ENCODE data around the gene COL16A1. TPM values are rescaled to one million over a fixed set of nuclear protein-coding genes. Genes with fewer than 3 reads are reported as not detected.

Gene COL16A1
- total RNA-seq, 2 experiments from 2014 or later, result 0.17 to 0.47 TPM

GRCh38 chr1:31620631-31621497 is 83.0 kb downstream of the COL16A1 start:
- CTCF ChIA-PET, result interaction anchor here (1.2 kb wide), 1 partner anchor 24 kb away, joined by 3 read pairs; no protein-coding TSS in a partner anchor
- Mint-ChIP-seq H3K36me3 (ENCODE audit: low read depth) (no peaks in the 10 kb centered on the region), H3K27ac (no peak overlapping the region), H3K4me3 (no peak overlapping the region), H3K4me1 (ENCODE audit: low read depth) (peaks cover 2% of the 10 kb centered on the region), H3K9me3 (no peaks in the 10 kb centered on the region), H3K27me3 (ENCODE audit: low read depth) (peaks cover 27% of the 10 kb centered on the region)
- DNase-seq, result no peak
- intact Hi-C loops (cut with micrococcal nuclease), result no loop called here

GRCh38 chr1:31618916-31619846 is 84.6 kb downstream of the COL16A1 start:
- CTCF ChIA-PET, result interaction anchor here (0.7 to 1.9 kb wide), 13 partner anchors 10 to 225 kb away, joined by 3 to 8 read pairs (median 3); no protein-coding TSS in a partner anchor
- Mint-ChIP-seq H3K4me1 (ENCODE audit: low read depth) (peaks cover 2% of the 10 kb centered on the region), H3K27ac (no peak overlapping the region), H3K9me3 (no peaks in the 10 kb centered on the region), H3K27me3 (ENCODE audit: low read depth) (peaks cover 32% of the 10 kb centered on the region), H3K36me3 (ENCODE audit: low read depth) (no peaks in the 10 kb centered on the region), H3K4me3 (no peak overlapping the region)
- intact Hi-C loops (cut with micrococcal nuclease), result loop anchor here (1.0 kb wide), 1 partner anchor 55 kb away; no protein-coding TSS in a partner anchor
- no peak for DNase-seq

GRCh38 chr1:31617916-31618746 is 85.7 kb downstream of the COL16A1 start:
- Mint-ChIP-seq H3K4me1 (ENCODE audit: low read depth) (peaks cover 2% of the 10 kb centered on the region), H3K4me3 (no peak overlapping the region), H3K27me3 (ENCODE audit: low read depth) (peaks cover 32% of the 10 kb centered on the region), H3K9me3 (no peaks in the 10 kb centered on the region), H3K27ac (no peak overlapping the region), H3K36me3 (ENCODE audit: low read depth) (no peaks in the 10 kb centered on the region)
- DNase-seq, result peak; percentile 50
- CTCF ChIA-PET, result interaction anchor here (0.5 to 1.9 kb wide), 14 partner anchors 11 to 224 kb away, joined by 3 to 8 read pairs (median 3); no protein-coding TSS in a partner anchor
- intact Hi-C loops (cut with micrococcal nuclease), result loop anchor here (1.0 kb wide), 1 partner anchor 54 kb away; no protein-coding TSS in a partner anchor

- H3K27ac Mint-ChIP-seq, result no peak within 1 kb of the TSS
- DNase-seq, result no peak
- CTCF ChIA-PET, result interaction anchor here (0.5 to 1.9 kb wide), 9 partner anchors 16 to 223 kb away, joined by 3 to 8 read pairs (median 3); no protein-coding TSS in a partner anchor
- intact Hi-C loops (cut with micrococcal nuclease), result no loop called here
- H3K4me1 Mint-ChIP-seq (ENCODE audit: low read depth), result peaks cover 2% of the 10 kb centered on the region
- no peaks in the 10 kb centered on the region for H3K36me3 Mint-ChIP-seq (ENCODE audit: low read depth)
- H3K4me3 Mint-ChIP-seq, result peak within 1 kb of the TSS; percentile 40
- H3K27me3 Mint-ChIP-seq (ENCODE audit: low read depth), result peaks cover 32% of the 10 kb centered on the region
- no peaks in the 10 kb centered on the region for H3K9me3 Mint-ChIP-seq
These were observed 86.5 kb downstream of the COL16A1 start, which contains the start of gene HCRTR1 for GRCh38 chr1:31617218-31617915. Gene HCRTR1 (plus strand): TSS chr1:31617689. CDS start chr1:31619193, 1,504 bp downstream.

DNA sequence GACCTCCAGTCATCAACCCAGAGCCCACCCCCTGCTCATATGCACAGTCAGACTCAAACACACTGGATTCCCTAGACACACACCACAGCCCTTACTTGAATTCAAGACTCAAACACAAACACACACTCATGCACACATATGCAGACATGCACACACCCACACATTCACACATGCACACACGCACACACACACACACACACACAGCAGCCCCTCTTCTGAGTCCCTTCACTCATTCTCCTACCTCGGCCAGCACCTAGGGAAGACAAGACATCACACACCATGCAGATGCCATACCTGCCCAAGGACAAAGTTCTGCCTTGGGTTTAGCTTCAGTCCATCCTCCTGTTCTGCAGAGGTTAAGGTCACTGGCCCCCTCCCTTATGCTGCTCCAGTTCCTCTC is 87.9 kb downstream of the COL16A1 start:
- Mint-ChIP-seq H3K4me3 (no peak overlapping the region), H3K36me3 (ENCODE audit: low read depth) (no peaks in the 10 kb centered on the region), H3K9me3 (no peaks in the 10 kb centered on the region), H3K4me1 (ENCODE audit: low read depth) (peaks cover 2% of the 10 kb centered on the region), H3K27me3 (ENCODE audit: low read depth) (peaks cover 32% of the 10 kb centered on the region), H3K27ac (no peak overlapping the region)
- intact Hi-C loops (cut with micrococcal nuclease), result no loop called here
- CTCF ChIA-PET, result no interaction called here
- no peak for DNase-seq

DNA sequence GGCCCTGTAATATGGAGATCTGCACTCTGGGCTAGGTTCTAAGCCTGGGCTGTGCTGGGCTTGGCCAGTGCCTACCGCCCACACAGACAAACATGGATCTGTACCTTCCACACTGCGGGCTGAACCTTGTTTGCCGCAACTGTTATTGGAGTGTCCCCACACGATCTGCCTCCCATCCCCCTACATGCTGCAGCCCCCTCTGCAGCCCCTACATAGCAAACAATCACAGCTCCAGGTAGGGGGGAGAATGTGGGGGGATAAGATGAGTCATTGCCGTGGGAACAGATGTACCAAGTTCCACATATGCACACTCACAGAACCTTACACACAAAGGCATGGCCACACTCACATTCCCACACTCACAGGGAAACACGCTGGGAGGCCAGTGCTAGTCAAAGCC is 88.4 kb downstream of the COL16A1 start:
- intact Hi-C loops (cut with micrococcal nuclease), result no loop called here
- no peak overlapping the region for H3K4me3 Mint-ChIP-seq
- peaks cover 2% of the 10 kb centered on the region for H3K4me1 Mint-ChIP-seq (ENCODE audit: low read depth)
- H3K27ac Mint-ChIP-seq, result no peak overlapping the region
- H3K36me3 Mint-ChIP-seq (ENCODE audit: low read depth), result no peaks in the 10 kb centered on the region
- peaks cover 32% of the 10 kb centered on the region for H3K27me3 Mint-ChIP-seq (ENCODE audit: low read depth)
- CTCF ChIA-PET, result no interaction called here
- DNase-seq, result no peak
- H3K9me3 Mint-ChIP-seq, result no peaks in the 10 kb centered on the region

DNA sequence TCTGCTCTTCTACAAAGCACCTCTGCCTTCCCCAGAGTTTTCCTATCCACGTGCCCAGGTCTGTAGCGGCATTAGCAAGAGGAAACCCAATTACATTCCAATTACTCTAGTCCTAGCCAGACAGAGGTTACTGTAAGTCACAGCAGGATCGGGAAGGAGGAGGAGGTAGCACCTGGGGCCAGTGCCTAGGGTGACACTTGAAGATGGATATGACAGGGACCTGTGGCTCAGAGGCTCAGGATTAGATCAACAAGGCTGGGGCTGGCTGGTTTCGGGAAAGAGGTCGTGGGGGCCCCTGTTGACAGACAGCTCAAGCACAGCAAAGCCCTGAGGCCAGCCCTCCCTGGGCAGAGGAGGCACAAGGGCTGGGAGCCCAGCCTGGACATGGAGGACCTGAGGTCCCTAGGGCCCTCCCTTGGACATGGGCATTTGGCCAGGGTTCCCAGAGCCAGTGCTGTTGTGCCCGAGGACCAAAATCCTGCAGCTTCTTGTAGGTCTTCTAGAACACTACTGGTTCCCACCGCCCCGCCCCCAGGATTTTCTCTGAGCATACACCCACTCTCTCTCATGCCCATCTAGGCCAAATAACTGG is 89.3 kb downstream of the COL16A1 start:
- CTCF ChIA-PET, result no interaction called here
- Mint-ChIP-seq H3K9me3 (no peaks in the 10 kb centered on the region), H3K27me3 (ENCODE audit: low read depth) (peaks cover 29% of the 10 kb centered on the region), H3K27ac (no peak overlapping the region), H3K36me3 (ENCODE audit: low read depth) (no peaks in the 10 kb centered on the region), H3K4me1 (ENCODE audit: low read depth) (peaks cover 2% of the 10 kb centered on the region), H3K4me3 (no peak overlapping the region)
- DNase-seq, result no peak
- intact Hi-C loops (cut with micrococcal nuclease), result no loop called here

- H3K4me1 Mint-ChIP-seq (ENCODE audit: low read depth), result peaks cover 8% of the 10 kb centered on the region
- CTCF ChIA-PET, result interaction anchor here (0.6 to 1.1 kb wide), 2 partner anchors 23 to 173 kb away, joined by 3 to 5 read pairs; no protein-coding TSS in a partner anchor
- no peak overlapping the region for H3K27ac Mint-ChIP-seq
- H3K36me3 Mint-ChIP-seq (ENCODE audit: low read depth), result no peaks in the 10 kb centered on the region
- H3K4me3 Mint-ChIP-seq, result no peak overlapping the region
- DNase-seq, result no peak
- H3K9me3 Mint-ChIP-seq, result no peaks in the 10 kb centered on the region
- H3K27me3 Mint-ChIP-seq (ENCODE audit: low read depth), result peaks cover 2% of the 10 kb centered on the region
- intact Hi-C loops (cut with micrococcal nuclease), result no loop called here
These were observed 94.2 kb downstream of the COL16A1 start for GRCh38 chr1:31609514-31610118.

DNA sequence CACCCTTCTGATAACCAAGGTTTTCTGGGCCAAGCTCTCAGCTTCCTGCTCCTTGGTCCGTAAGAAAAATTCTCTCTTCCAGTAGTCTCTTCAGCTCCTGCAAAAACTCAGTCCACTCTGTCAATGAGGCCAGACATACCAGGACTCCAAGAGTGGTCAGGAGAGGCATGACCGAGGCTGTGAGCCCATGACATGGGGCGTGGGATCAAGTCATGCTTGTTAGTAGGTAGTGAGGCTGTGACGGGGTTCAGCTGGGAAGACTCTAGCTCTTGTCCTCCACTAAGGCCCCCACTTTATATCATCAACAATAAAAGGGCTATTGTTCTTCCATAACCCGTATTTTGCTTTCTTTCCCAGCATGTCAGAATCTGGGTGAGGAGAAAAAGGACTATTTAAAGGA is 96.5 kb downstream of the COL16A1 start:
- intact Hi-C loops (cut with micrococcal nuclease), result no loop called here
- CTCF ChIA-PET, result no interaction called here
- Mint-ChIP-seq H3K27me3 (ENCODE audit: low read depth) (no peaks in the 10 kb centered on the region), H3K4me3 (no peak overlapping the region), H3K4me1 (ENCODE audit: low read depth) (peaks cover 8% of the 10 kb centered on the region), H3K36me3 (ENCODE audit: low read depth) (no peaks in the 10 kb centered on the region), H3K9me3 (peaks cover 2% of the 10 kb centered on the region), H3K27ac (no peak overlapping the region)
- no peak for DNase-seq

DNA sequence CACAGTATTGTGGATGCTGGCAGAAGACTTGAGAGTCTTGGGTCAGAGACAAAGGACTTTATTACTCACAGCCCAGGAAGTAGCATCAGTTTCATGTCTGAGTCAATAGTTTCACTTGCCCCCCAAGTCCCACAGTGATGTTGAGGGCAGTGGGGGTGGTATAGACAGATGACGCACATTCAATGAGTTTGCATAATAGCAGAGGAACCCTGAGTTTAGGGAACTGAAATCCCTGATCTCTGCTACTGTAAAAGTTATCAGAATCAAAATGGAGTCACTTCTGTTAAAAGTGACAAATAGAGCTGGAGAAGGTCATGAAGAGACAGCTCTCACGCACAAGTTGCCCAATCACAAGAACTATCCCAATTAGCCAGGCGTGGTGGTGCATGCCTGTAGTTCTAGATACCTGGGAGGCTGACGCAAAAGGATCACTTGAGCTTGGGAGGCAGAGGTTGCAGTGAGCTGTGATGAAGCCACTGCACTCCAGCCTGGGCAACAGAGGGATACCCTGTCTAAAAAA is 97.8 kb downstream of the COL16A1 start:
- CTCF ChIA-PET, result interaction anchor here (0.8 kb wide), 1 partner anchor 41 kb away, joined by 3 read pairs; no protein-coding TSS in a partner anchor
- no peak overlapping the region for H3K4me3 Mint-ChIP-seq

More for the DNA sequence above, 97.8 kb downstream of the COL16A1 start:
- H3K9me3 Mint-ChIP-seq, result peaks cover 2% of the 10 kb centered on the region
- no peaks in the 10 kb centered on the region for H3K27me3 Mint-ChIP-seq (ENCODE audit: low read depth)
- intact Hi-C loops (cut with micrococcal nuclease), result no loop called here
- no peak overlapping the region for H3K27ac Mint-ChIP-seq
- H3K36me3 Mint-ChIP-seq (ENCODE audit: low read depth), result no peaks in the 10 kb centered on the region
- peaks cover 8% of the 10 kb centered on the region for H3K4me1 Mint-ChIP-seq (ENCODE audit: low read depth)
- DNase-seq, result peak; percentile 32
